Measurements from ENCODE around the gene VAT1.
"Not testable (repeated sequence)": the region's sequence is repeated elsewhere in the genome, so short reads cannot be mapped to it uniquely, and the experiment has no call there.

VAT1 gene

GRCh38 chr17:43003542-43004172, 18.5 kb downstream of the VAT1 start:
- no peak for DNase-seq

GRCh38 chr17:43000894-43001293, 21.3 kb downstream of the VAT1 start:
- not testable (repeated sequence) for DNase-seq

- DNase-seq = no peak
Measured at GRCh38 chr17:42999003-42999525, 23.1 kb downstream of the VAT1 start.

GRCh38 chr17:42997984-42998938, 23.9 kb downstream of the VAT1 start, which contains the start of gene RPL27:
Gene RPL27 (plus strand): TSS chr17:42998419. CDS start chr17:42998751, 332 bp downstream.
- peak; percentile 99 for DNase-seq

GRCh38 chr17:42997390-42997983, 24.7 kb downstream of the VAT1 start:
- DNase-seq = no peak

- DNase-seq = not testable (repeated sequence)
Measured at GRCh38 chr17:42993913-42994312, 28.3 kb downstream of the VAT1 start.

- no peak for DNase-seq
Measured at GRCh38 chr17:42992872-42993271, 29.3 kb downstream of the VAT1 start.

GRCh38 chr17:42991471-42991870, 30.7 kb downstream of the VAT1 start:
- DNase-seq = no peak

GRCh38 chr17:42989726-42990652, 32.2 kb downstream of the VAT1 start:
- no peak for DNase-seq

GRCh38 chr17:42989141-42989540, 33.0 kb downstream of the VAT1 start:
- DNase-seq = no peak

GRCh38 chr17:42985225-42985624, 37.0 kb downstream of the VAT1 start:
- no peak for DNase-seq

- no peak for DNase-seq
Measured at GRCh38 chr17:42982266-42982665, 39.9 kb downstream of the VAT1 start.

- peak; percentile 24 for DNase-seq
Measured at GRCh38 chr17:42980766-42981397, 41.3 kb downstream of the VAT1 start.

- peak; percentile 77 for DNase-seq
Measured at GRCh38 chr17:42980274-42980765, 41.9 kb downstream of the VAT1 start, which contains the start of gene RUNDC1. Gene RUNDC1 (plus strand): TSS chr17:42980565. CDS start chr17:42980577, 12 bp downstream.

GRCh38 chr17:42979511-42980273, 42.5 kb downstream of the VAT1 start, which contains the start of gene PTGES3L:
Gene PTGES3L (minus strand): TSS chr17:42980080. CDS start chr17:42980053, 27 bp downstream.
- DNase-seq = peak; percentile 50

GRCh38 chr17:42975701-42976100, 46.5 kb downstream of the VAT1 start:
- DNase-seq = not testable (repeated sequence)

- no peak for DNase-seq
Measured at GRCh38 chr17:42975265-42975664, 46.9 kb downstream of the VAT1 start.

- not testable (repeated sequence) for DNase-seq
Measured at GRCh38 chr17:42973323-42973722, 48.9 kb downstream of the VAT1 start.

GRCh38 chr17:42971589-42971988, 50.6 kb downstream of the VAT1 start:
- no peak for DNase-seq

- DNase-seq = no peak
Measured at GRCh38 chr17:42969001-42969581, 53.1 kb downstream of the VAT1 start.
